Measurements from ENCODE around the gene FBXO42. TPM values are rescaled to one million over a fixed set of nuclear protein-coding genes. Genes with fewer than 3 reads are reported as not detected.

Gene FBXO42
- total and polyA plus RNA-seq, 9 of the 15 experiments (the other 6 are each of a cell fraction or from before 2014, with no cell fraction given), result 7.2 to 24.8 (median 17.4) TPM

DNA sequence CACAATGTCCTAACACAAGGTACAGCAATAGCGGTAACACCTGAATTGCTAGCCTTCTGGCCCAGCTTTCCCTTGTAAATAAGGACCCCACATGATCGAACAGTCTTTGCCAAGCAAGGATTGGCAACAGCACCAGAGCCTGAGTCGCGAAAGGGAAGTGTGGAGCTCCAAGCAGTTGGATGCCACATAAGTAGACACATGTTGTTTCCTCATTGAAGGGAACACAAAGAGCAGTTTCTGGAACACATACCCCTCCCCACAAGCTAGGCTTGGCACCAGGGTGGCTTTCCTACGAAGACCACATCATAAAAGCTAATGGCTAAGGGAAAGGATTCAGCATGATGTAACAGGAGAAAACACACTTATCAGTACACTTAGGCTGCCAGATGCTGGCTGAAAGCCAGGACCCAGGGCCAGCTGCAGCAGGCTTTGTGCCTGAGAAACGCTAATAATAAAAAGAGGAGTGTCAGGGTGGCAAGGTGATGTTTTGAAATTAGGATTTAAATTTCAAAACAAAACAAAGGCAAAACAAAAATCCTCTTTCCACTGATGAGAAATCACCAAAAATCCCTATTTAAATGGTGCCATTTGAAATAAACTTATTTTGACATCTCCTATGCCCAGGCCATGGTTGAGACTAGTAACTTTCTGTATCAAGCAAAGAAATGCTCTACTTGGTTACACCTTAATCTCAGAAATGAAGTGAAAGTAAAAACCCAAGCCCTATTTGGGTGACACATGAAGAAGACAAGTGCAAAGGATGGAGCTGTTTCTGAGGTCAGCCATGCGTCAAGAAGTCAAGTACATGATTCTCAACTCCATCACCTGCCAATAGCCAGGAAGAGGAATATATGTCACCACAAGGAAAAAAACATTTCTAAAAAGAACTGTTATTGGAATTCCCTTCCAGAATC, 103.4 kb downstream of the FBXO42 start (continued):
- TF ChIP-seq, protein P1, sequence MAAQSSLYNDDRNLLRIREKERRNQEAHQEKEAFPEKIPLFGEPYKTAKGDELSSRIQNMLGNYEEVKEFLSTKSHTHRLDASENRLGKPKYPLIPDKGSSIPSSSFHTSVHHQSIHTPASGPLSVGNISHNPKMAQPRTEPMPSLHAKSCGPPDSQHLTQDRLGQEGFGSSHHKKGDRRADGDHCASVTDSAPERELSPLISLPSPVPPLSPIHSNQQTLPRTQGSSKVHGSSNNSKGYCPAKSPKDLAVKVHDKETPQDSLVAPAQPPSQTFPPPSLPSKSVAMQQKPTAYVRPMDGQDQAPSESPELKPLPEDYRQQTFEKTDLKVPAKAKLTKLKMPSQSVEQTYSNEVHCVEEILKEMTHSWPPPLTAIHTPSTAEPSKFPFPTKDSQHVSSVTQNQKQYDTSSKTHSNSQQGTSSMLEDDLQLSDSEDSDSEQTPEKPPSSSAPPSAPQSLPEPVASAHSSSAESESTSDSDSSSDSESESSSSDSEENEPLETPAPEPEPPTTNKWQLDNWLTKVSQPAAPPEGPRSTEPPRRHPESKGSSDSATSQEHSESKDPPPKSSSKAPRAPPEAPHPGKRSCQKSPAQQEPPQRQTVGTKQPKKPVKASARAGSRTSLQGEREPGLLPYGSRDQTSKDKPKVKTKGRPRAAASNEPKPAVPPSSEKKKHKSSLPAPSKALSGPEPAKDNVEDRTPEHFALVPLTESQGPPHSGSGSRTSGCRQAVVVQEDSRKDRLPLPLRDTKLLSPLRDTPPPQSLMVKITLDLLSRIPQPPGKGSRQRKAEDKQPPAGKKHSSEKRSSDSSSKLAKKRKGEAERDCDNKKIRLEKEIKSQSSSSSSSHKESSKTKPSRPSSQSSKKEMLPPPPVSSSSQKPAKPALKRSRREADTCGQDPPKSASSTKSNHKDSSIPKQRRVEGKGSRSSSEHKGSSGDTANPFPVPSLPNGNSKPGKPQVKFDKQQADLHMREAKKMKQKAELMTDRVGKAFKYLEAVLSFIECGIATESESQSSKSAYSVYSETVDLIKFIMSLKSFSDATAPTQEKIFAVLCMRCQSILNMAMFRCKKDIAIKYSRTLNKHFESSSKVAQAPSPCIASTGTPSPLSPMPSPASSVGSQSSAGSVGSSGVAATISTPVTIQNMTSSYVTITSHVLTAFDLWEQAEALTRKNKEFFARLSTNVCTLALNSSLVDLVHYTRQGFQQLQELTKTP (IDR thresholded peaks at IDR 0.05; ENCODE audit: low read depth in 1 of 2, partially characterized antibody in 2 of 2), result peak; percentile 75
- TF ChIP-seq TCFL5 (CRISPR knock-in tag; conservative IDR thresholded peaks at IDR 0.05) (peak; percentile 30; the same call in 1 of the 2 replicates), SIRT6 (IDR thresholded peaks at IDR 0.05; ENCODE audit: low read depth, low read length) (no peak), CBX8 (IDR thresholded peaks at IDR 0.05; ENCODE audit: borderline replicate concordance, extremely low read depth, low read depth, low read length, poor library complexity, severe bottlenecking) (no peak), RUNX1 (IDR thresholded peaks at IDR 0.05; ENCODE audit: low read depth) (no peak), MED1 (CRISPR knock-in tag; IDR thresholded peaks at IDR 0.05; ENCODE audit: borderline replicate concordance) (no peak), MLLT1 (IDR thresholded peaks at IDR 0.05) (no peak), PML (IDR thresholded peaks at IDR 0.05; ENCODE audit: low read length) (peak; percentile 82), ZNF707 (CRISPR knock-in tag; conservative IDR thresholded peaks at IDR 0.05) (no peak; the same call in 1 of the 2 replicates), CBFB (CRISPR knock-in tag; IDR thresholded peaks at IDR 0.05) (0 out of 2 replicates have a peak, but pooled peaks have one; percentile 13)
- TF ChIP-seq, protein P2, sequence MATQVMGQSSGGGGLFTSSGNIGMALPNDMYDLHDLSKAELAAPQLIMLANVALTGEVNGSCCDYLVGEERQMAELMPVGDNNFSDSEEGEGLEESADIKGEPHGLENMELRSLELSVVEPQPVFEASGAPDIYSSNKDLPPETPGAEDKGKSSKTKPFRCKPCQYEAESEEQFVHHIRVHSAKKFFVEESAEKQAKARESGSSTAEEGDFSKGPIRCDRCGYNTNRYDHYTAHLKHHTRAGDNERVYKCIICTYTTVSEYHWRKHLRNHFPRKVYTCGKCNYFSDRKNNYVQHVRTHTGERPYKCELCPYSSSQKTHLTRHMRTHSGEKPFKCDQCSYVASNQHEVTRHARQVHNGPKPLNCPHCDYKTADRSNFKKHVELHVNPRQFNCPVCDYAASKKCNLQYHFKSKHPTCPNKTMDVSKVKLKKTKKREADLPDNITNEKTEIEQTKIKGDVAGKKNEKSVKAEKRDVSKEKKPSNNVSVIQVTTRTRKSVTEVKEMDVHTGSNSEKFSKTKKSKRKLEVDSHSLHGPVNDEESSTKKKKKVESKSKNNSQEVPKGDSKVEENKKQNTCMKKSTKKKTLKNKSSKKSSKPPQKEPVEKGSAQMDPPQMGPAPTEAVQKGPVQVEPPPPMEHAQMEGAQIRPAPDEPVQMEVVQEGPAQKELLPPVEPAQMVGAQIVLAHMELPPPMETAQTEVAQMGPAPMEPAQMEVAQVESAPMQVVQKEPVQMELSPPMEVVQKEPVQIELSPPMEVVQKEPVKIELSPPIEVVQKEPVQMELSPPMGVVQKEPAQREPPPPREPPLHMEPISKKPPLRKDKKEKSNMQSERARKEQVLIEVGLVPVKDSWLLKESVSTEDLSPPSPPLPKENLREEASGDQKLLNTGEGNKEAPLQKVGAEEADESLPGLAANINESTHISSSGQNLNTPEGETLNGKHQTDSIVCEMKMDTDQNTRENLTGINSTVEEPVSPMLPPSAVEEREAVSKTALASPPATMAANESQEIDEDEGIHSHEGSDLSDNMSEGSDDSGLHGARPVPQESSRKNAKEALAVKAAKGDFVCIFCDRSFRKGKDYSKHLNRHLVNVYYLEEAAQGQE (IDR thresholded peaks at IDR 0.05; ENCODE audit: borderline replicate concordance), result peak; percentile 92
- TF ChIP-seq, protein P2 (CRISPR knock-in tag; IDR thresholded peaks at IDR 0.05; ENCODE audit: low read depth), result peak; percentile 45; the same call in 1 of the 2 replicates

All from K562 (cell line).